ENCODE data around the gene ZYG11A. TPM values are rescaled to one million over a fixed set of nuclear protein-coding genes. Genes with fewer than 3 reads are reported as not detected.

ZYG11A gene
- polyA plus RNA-seq, 2 of the 4 experiments (the other 2 are of a cell fraction), result 2.6 to 4.8 TPM

DNA sequence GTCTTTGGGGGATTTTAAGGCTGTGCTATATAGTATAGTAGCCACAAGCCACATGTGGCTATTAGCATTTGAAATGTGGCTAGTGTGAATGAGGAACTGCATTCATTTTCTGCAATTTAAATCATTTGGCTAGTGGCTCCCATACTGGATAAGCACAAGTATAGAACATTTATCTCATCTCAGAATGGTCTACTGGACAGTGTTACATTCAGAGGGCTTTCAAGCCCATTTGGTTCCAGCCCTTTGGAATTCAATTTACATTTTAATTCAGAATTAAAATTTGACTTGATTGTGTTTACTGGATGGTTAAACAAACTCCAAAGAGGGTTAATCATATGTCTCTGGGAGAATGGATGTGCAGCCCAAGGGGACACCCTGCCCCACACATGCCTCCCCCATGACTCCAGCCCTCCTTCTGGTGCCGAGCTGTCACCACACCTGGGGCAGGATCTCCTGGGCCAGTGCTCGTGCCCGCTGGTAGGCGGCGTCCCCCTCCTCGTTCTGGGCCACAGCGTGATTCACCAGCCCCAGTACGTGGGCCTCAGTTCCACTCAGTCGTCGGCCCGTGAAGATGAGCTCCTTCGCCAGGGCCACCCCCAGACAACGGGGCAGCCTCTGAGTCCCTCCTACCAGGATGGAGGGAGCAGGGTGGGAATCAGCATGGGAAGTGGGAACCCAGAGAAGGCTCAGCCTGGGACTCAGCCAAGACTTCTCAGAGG, 61.8 kb downstream of the ZYG11A start:
- FAIRE-seq (no peak), ATAC-seq (peak; percentile 32 to 48; a peak in 4 of 6 replicates)
- no peak overlapping the region for H3K4me3 ChIP-seq

GRCh38 chr1:52904927-52905698, 62.6 kb downstream of the ZYG11A start:
- Histone ChIP-seq H3K4me3 (no peak overlapping the region), H3K9me3 (no peaks in the 10 kb centered on the region), H3K4me2 (no peak overlapping the region), H3K4me1 (peaks cover 10% of the 10 kb centered on the region; the same call in 1 of the 3 replicates), H3K27ac (0 out of 6 replicates have a peak overlapping the region, but pooled peaks of 1 of the 2 experiments have one; percentile 40)
- ChIA-PET POLR2A (no interaction called here), CTCF (interaction anchor here (0.5 to 2.3 kb wide), 14 partner anchors 10 to 281 kb away, joined by 3 to 10 read pairs (median 4); partner anchors contain the start of gene ECHDC2)
- DNase-seq (ENCODE audit: low read depth in 1 of 2, low spot score in 1 of 2), result peak; percentile 25 to 61
- TF ChIP-seq HDAC2 (IDR thresholded peaks at IDR 0.05) (no peak), BCL3 (IDR thresholded peaks at IDR 0.05) (no peak), SMC3 (IDR thresholded peaks at IDR 0.05) (peak; percentile 47), RAD21 (conservative IDR thresholded peaks at IDR 0.05 in 1 of 2, IDR thresholded peaks at IDR 0.05 in 1 of 2) (peak; percentile 41 to 53), RARB (CRISPR knock-in tag; IDR thresholded peaks at IDR 0.05) (no peak), NPAS2 (CRISPR knock-in tag; IDR thresholded peaks at IDR 0.05; ENCODE audit: borderline replicate concordance) (no peak)
- TF ChIP-seq, protein P1, sequence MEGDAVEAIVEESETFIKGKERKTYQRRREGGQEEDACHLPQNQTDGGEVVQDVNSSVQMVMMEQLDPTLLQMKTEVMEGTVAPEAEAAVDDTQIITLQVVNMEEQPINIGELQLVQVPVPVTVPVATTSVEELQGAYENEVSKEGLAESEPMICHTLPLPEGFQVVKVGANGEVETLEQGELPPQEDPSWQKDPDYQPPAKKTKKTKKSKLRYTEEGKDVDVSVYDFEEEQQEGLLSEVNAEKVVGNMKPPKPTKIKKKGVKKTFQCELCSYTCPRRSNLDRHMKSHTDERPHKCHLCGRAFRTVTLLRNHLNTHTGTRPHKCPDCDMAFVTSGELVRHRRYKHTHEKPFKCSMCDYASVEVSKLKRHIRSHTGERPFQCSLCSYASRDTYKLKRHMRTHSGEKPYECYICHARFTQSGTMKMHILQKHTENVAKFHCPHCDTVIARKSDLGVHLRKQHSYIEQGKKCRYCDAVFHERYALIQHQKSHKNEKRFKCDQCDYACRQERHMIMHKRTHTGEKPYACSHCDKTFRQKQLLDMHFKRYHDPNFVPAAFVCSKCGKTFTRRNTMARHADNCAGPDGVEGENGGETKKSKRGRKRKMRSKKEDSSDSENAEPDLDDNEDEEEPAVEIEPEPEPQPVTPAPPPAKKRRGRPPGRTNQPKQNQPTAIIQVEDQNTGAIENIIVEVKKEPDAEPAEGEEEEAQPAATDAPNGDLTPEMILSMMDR (IDR thresholded peaks at IDR 0.05), result peak; percentile 26
- ATAC-seq, result peak; percentile 78 to 87
- FAIRE-seq, result no peak
- WGBS (ENCODE audit: missing lambda C conversion rate), result 72% methylated on average over 20 of the region's 20 CpGs

More for the DNA sequence above, 61.8 kb downstream of the ZYG11A start:
- CTCF ChIA-PET, result interaction anchor here (0.6 to 2.3 kb wide), 11 partner anchors 11 to 288 kb away, joined by 3 to 10 read pairs (median 4); partner anchors contain the start of gene ECHDC2
- POLR2A ChIA-PET, result no interaction called here
- no peak for TF ChIP-seq FOSL2 (IDR thresholded peaks at IDR 0.05)
- TF ChIP-seq FOSL2 (CRISPR knock-in tag; IDR thresholded peaks at IDR 0.05), result no peak
- no peak for TF ChIP-seq NR3C1 (IDR thresholded peaks at IDR 0.05)
- TF ChIP-seq, protein P1 (IDR thresholded peaks at IDR 0.05), result no peak
- TF ChIP-seq CHD4 (IDR thresholded peaks at IDR 0.05; ENCODE audit: borderline replicate concordance), result no peak
- no peak for TF ChIP-seq EHMT2 (IDR thresholded peaks at IDR 0.05; ENCODE audit: low read depth)
- TF ChIP-seq, protein P2, sequence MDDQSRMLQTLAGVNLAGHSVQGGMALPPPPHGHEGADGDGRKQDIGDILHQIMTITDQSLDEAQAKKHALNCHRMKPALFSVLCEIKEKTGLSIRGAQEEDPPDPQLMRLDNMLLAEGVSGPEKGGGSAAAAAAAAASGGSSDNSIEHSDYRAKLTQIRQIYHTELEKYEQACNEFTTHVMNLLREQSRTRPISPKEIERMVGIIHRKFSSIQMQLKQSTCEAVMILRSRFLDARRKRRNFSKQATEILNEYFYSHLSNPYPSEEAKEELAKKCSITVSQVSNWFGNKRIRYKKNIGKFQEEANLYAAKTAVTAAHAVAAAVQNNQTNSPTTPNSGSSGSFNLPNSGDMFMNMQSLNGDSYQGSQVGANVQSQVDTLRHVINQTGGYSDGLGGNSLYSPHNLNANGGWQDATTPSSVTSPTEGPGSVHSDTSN (IDR thresholded peaks at IDR 0.05), result no peak
- WGBS (ENCODE audit: missing lambda C conversion rate), result 93% methylated on average over 13 of the region's 13 CpGs
- Histone ChIP-seq H3K4me2 (no peak overlapping the region), H3K27ac (no peak overlapping the region), H3K9me3 (no peaks in the 10 kb centered on the region), H3K4me1 (peaks cover 10% of the 10 kb centered on the region; the same call in 1 of the 3 replicates)
- no peak for DNase-seq (ENCODE audit: low read depth in 1 of 2, low spot score in 1 of 2)

Data from A549 (cell line).